Loucy (cell line): ENCODE data around the gene CHST14.

Experiments used
- H2AFZ ChIP-seq: fragments of 200-600 bp; sonication (generic); 2 replicates; pipeline ENCODE4 v1.6.0; 2016; ENCODE audit warnings: antibody characterized with exemption, mild to moderate bottlenecking, low read length, moderate library complexity
- H3F3A ChIP-seq: fragments of 200-600 bp; 2 replicates; pipeline ENCODE4 v1.6.0; 2016; ENCODE audit warnings: antibody characterized with exemption, low read depth, mild to moderate bottlenecking
- H3K27me3 ChIP-seq: fragments of 200-600 bp; sonication (generic); 2 replicates; pipeline ENCODE4 v1.6.1; 2014; ENCODE audit warnings: low read length, mild to moderate bottlenecking; ENCODE audit not compliant: insufficient read depth, poor library complexity, severe bottlenecking
- H3K36me3 ChIP-seq: fragments of 200-600 bp; sonication (generic); 2 replicates; pipeline ENCODE4 v1.6.1; 2016; ENCODE audit warnings: low read length; ENCODE audit not compliant: insufficient read depth
- H3K4me1 ChIP-seq: fragments of 200-600 bp; sonication (generic); 2 replicates; pipeline ENCODE4 v1.5.1; 2014; ENCODE audit warnings: low read length, mild to moderate bottlenecking; ENCODE audit not compliant: insufficient read depth, poor library complexity, severe bottlenecking
- H3K4me2 ChIP-seq: fragments of 200-600 bp; sonication (generic); 2 replicates; pipeline ENCODE4 v1.6.0; 2014; ENCODE audit warnings: antibody characterized with exemption, low read length, low read depth, mild to moderate bottlenecking; ENCODE audit not compliant: poor library complexity, severe bottlenecking
- H3K4me3 ChIP-seq: fragments of 200-600 bp; sonication (generic); 2 replicates; pipeline ENCODE4 v1.5.1; 2014; ENCODE audit warnings: low read length, mild to moderate bottlenecking, mixed read lengths; ENCODE audit not compliant: poor library complexity, severe bottlenecking
- H3K79me2 ChIP-seq: fragments of 200-600 bp; sonication (generic); 2 replicates; pipeline ENCODE4 v1.6.1; 2014; ENCODE audit warnings: low read length; ENCODE audit not compliant: insufficient read depth
- H3K9ac ChIP-seq: fragments of 200-600 bp; sonication (generic); 2 replicates; pipeline ENCODE4 v1.6.0; 2014; ENCODE audit warnings: mild to moderate bottlenecking, low read depth, low read length, moderate library complexity; ENCODE audit not compliant: poor library complexity, severe bottlenecking
- H3K9me2 ChIP-seq: fragments of 200-600 bp; sonication (generic); replicated peaks from 2 replicates; pipeline ENCODE4 v1.6.1; 2016; ENCODE audit warnings: low read depth, low read length, mixed read lengths
- H3K9me3 ChIP-seq: fragments of 200-600 bp; sonication (generic); 2 replicates; pipeline ENCODE4 v1.6.1; 2014; ENCODE audit warnings: mild to moderate bottlenecking, antibody characterized with exemption, low read length, low read depth; ENCODE audit not compliant: insufficient read depth
- H4K20me1 ChIP-seq: fragments of 200-600 bp; sonication (generic); 2 replicates; pipeline ENCODE4 v1.6.0; 2014; ENCODE audit warnings: antibody characterized with exemption, low read length, mild to moderate bottlenecking; ENCODE audit not compliant: insufficient read depth, poor library complexity, severe bottlenecking
- CTCF ChIP-seq: fragments of 200-600 bp; sonication (generic); conservative IDR thresholded peaks from 2 replicates; pipeline ENCODE4 v1.5.1; 2014; ENCODE audit warnings: mild to moderate bottlenecking, antibody characterized with exemption, low read length
- EZH2phosphoT487 ChIP-seq: fragments of 200-600 bp; IDR thresholded peaks from 2 replicates; pipeline ENCODE4 v1.6.1; 2018; ENCODE audit warnings: antibody characterized with exemption, mild to moderate bottlenecking, moderate library complexity, borderline replicate concordance

The CHST14 gene

GRCh38 chr15:40463279-40463678 is 7.5 kb upstream of the CHST14 start:
- H2AFZ ChIP-seq: no peak overlapping the region
- TF ChIP-seq EZH2phosphoT487: no peak
- TF ChIP-seq CTCF: no peak
- no peaks in the 10 kb centered on the region for H3F3A ChIP-seq
- no peak overlapping the region for H3K4me3 ChIP-seq
- H3K4me2 ChIP-seq: no peak overlapping the region
- no peak overlapping the region for H3K9ac ChIP-seq
- peaks cover 10% of the 10 kb centered on the region for H4K20me1 ChIP-seq
- peaks cover 86% of the 10 kb centered on the region; the same call in 1 of the 2 replicates for H3K36me3 ChIP-seq
- no peaks in the 10 kb centered on the region for H3K9me3 ChIP-seq
- H3K4me1 ChIP-seq: no peaks in the 10 kb centered on the region
- H3K9me2 ChIP-seq: no peaks in the 10 kb centered on the region
- H3K79me2 ChIP-seq: peaks cover 38% of the 10 kb centered on the region; the same call in 1 of the 2 replicates
- no peaks in the 10 kb centered on the region for H3K27me3 ChIP-seq

DNA sequence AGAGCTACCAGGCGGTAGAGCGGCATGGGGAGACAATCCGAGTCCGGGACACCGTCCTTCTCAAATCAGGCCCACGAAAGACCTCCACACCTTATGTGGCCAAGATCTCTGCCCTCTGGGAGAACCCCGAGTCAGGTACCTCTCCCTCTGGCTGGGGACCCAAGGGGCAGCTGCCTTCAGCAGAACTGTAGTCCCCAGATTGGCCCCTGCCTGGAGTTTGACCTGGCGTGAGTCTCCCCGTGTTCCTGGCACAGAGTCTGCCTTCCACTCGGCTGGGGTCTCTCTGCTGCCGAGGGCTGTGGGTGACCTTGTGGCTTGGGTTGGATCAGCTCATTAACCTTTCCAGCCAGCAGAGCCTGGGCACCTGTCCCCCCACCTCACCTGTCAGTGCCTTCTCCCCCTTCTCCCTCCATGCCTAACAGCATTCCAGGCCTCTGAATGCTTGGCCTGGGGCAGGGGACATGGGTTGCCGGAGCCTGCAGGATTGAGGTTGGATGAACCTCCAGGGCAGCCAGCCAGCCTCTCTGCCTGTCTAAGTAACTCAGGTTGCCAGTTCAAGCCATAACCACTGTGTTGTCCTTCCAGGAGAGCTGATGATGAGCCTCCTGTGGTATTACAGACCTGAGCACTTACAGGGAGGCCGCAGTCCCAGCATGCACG is 6.8 kb upstream of the CHST14 start:
- no peaks in the 10 kb centered on the region for H3K9me3 ChIP-seq
- H3K9ac ChIP-seq: no peak overlapping the region
- H3K27me3 ChIP-seq: no peaks in the 10 kb centered on the region
- H3K4me3 ChIP-seq: no peak overlapping the region
- H3K9me2 ChIP-seq: no peaks in the 10 kb centered on the region
- peaks cover 82% of the 10 kb centered on the region; the same call in 1 of the 2 replicates for H3K36me3 ChIP-seq
- no peak overlapping the region for H2AFZ ChIP-seq
- TF ChIP-seq EZH2phosphoT487 (no peak), CTCF (no peak)
- peaks cover 4% of the 10 kb centered on the region for H4K20me1 ChIP-seq
- H3K79me2 ChIP-seq: peaks cover 32% of the 10 kb centered on the region; the same call in 1 of the 2 replicates
- no peak overlapping the region for H3K4me2 ChIP-seq
- H3K4me1 ChIP-seq: no peaks in the 10 kb centered on the region
- peaks cover 3% of the 10 kb centered on the region; the same call in 1 of the 2 replicates for H3F3A ChIP-seq

- Histone ChIP-seq H2AFZ (no peak overlapping the region), H3F3A (peaks cover 10% of the 10 kb centered on the region), H3K27me3 (no peaks in the 10 kb centered on the region), H4K20me1 (peaks cover 3% of the 10 kb centered on the region), H3K9ac (no peak overlapping the region), H3K4me1 (no peaks in the 10 kb centered on the region), H3K9me3 (no peaks in the 10 kb centered on the region), H3K4me3 (no peak overlapping the region), H3K79me2 (peaks cover 26% of the 10 kb centered on the region; the same call in 1 of the 2 replicates), H3K36me3 (peaks cover 75% of the 10 kb centered on the region; the same call in 1 of the 2 replicates), H3K9me2 (no peaks in the 10 kb centered on the region), H3K4me2 (no peak overlapping the region)
- no peak for TF ChIP-seq CTCF
- no peak for TF ChIP-seq EZH2phosphoT487
Observed at GRCh38 chr15:40464595-40465185, 6.1 kb upstream of the CHST14 start.
